NCI-H2171 (cell line): ENCODE measurements around the gene STRN.
"Not testable (repeated sequence)": the region's sequence is repeated elsewhere in the genome, so short reads cannot be mapped to it uniquely, and the experiment has no call there.

ENCODE experiments used
- DNase-seq: peaks from one replicate; lab custom pipeline; 2025; lab: John Stamatoyannopoulos, UW

STRN gene

DNA sequence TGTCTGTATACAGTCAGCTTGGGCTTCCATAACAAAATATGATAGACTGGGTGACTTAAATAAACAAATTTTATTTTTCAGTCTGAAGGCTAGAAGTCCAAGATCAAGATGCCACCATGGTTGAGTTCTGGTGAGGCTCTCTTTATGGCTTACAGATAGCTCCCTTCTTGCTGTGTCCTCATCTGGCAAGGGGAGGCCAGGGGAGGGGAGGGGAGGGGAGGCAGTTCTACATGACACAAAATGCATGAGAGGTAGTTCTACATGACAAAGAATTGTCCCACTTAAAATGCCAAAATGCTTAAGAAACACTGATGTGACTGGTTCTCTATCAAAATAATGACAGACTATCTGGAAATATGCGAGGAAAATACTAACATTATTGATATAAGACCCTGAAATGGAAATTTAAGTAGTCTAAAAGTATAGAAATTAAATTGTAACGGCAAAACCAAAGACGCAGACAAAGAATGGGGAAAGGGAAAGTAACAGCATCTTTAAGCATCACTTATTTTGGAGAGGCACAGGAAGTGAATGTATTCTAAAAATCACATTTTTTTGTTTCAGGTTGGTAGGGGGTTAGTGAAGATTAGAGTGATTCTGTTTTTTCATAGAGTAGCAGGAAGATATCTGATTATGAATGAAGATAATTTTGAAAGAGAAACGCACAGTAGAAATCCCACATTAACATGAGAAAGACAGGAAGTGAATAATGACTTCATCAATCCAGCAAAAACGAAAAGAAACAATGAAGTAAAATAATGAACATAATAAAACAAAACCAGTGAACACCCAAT, 131.4 kb downstream of the STRN start:
- no peak for DNase-seq

DNA sequence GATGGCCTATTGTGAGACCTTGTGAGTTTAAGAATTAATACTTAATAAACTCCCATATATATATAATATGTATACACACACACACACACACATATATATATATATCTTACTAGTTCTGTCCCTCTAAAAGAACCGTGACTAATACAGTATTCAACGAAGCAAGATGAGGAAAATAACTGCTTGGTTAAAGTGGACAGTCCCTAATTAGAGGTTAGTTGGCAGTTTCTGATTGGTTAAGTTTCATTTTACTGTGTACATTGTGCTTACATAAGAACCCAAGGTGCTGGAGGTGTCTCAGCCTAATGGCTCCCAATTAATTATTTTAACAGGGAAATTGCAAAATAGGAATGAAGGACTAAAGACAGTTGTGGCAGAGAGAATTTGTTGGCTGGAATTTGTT, 132.1 kb downstream of the STRN start:
- DNase-seq, result no peak

DNA sequence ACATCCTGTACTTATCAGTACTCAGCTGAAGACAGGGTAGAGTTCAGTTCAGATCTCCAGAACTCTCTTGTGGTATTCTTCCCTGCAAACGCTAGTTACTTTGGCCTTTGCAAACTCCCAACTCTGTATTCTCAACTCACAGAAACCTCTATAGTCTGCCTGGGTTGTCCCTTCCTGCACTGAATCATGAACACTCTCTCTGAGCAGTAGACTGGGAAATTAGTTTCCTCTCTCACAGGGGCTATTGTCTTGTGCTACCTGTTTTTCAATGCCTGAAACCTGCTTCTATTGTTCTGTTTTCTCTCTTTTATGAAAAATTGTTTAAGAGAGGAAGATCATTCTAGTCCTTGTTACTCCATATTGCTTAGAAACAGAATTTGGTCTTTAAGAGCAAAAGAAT, 135.2 kb downstream of the STRN start:
- DNase-seq, result no peak

GRCh38 chr2:36824683-36825082, 141.7 kb downstream of the STRN start:
- DNase-seq, result not testable (repeated sequence)

- DNase-seq, result no peak
These were observed 142.1 kb downstream of the STRN start for GRCh38 chr2:36824273-36824672.

- no peak for DNase-seq
These were observed 142.5 kb downstream of the STRN start for GRCh38 chr2:36823862-36824261.

DNA sequence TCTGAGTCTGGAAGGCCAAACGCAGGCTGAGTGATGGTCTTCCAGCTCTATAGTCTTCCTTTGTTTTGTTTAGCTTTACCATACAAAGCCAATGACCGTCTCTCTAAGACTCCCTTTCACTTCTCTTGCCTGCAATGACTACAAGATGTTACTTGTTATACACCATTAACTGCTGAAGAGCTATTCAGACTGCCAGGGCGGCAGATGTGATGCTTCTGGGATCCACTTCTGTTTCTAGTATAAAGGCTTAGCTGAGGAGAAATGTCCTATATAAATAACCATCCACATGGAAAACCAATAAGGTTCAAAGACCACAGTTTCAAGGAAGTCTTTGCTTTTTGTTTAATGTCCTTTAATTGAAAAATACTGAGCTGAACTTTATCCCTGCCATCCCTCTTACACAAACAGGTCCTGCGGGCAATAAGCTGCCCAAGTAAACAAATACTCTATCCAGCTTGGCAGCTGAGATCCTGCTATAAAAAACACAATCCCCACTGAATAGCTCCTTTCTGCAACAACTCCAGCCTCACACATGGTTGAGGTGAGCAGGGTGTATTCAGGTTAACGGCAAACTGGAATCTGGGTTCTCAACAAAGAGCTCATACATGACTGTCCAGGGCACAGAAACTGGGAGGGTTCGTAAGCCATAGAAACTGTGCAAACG, 145.3 kb downstream of the STRN start:
- no peak for DNase-seq

GRCh38 chr2:36819095-36819711, 147.1 kb downstream of the STRN start:
- no peak for DNase-seq

DNA sequence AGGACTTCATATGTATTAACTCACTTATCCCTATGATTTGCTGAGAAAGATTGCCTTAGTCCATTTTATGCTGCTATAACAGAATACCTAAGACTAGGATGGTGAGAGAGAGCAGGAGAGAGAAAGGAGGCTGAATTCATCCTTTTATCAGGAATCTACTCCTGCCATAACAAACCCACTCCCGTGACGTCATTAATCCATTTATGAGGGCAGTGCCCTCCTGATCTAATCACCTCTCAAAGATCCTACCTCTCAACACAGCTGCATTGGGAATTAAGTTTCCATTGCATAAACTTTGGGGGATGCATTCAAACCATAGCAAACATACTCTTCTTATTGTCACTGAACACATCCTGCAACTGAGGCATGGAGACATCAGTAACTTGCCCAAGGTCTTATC, 147.8 kb downstream of the STRN start:
- DNase-seq, result no peak

DNA sequence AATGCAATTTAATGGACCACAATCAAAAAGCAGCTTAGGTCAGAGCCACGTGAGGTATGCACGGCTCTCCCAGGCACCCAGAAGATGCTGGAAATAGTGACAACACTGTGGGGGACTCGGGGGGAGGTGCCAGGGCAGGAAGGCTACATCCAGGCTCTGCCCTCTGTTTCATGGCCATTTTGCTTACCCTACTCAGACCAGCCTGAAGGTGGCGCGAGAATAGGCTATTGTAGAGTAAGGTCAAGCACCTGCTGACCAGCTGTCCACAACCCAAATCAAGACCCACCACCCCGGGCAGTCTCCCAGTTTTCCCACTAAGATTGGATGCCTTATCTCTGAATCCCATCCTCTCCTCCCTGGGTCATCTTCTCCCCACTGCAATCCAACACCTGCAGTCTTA, 154.1 kb downstream of the STRN start:
- DNase-seq, result no peak

- DNase-seq, result no peak
These were observed 155.3 kb downstream of the STRN start for GRCh38 chr2:36811071-36811470.

DNA sequence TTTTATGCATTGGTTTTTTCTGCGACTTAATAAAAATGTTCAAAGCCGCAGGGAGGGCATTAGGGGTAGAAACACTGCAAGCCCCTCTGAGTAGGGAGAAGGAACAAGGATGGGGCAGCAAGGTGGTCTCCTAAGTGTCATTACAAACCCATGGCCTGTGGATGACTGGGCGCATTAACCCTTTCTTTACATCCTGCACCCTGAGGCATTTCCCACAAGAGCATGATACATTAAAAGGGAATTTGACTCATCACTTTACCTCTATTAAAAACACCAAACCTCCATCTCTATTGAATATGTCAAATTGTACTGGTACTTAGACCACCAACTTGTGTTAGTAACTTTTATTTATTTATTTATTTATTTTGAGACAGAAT, 157.3 kb downstream of the STRN start:
- DNase-seq, result no peak

DNA sequence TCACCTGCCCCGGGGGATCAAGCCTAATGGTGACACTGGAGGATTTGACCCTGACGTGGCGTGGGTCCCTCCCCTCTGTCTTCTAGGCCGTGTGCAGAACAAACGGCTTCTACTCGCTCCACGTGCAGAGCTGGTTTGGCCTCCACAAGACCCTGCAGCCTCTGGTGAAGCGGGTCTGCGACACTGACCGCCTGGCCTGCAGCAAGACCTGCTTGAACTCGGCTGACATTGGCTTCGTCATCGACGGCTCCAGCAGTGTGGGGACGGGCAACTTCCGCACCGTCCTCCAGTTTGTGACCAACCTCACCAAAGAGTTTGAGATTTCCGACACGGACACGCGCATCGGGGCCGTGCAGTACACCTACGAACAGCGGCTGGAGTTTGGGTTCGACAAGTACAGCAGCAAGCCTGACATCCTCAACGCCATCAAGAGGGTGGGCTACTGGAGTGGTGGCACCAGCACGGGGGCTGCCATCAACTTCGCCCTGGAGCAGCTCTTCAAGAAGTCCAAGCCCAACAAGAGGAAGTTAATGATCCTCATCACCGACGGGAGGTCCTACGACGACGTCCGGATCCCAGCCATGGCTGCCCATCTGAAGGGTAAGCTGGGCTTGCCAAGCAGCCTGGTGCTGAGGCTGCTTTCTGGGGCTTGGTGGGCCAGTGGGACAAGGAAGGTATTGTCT, 157.8 kb downstream of the STRN start:
- no peak for DNase-seq

DNA sequence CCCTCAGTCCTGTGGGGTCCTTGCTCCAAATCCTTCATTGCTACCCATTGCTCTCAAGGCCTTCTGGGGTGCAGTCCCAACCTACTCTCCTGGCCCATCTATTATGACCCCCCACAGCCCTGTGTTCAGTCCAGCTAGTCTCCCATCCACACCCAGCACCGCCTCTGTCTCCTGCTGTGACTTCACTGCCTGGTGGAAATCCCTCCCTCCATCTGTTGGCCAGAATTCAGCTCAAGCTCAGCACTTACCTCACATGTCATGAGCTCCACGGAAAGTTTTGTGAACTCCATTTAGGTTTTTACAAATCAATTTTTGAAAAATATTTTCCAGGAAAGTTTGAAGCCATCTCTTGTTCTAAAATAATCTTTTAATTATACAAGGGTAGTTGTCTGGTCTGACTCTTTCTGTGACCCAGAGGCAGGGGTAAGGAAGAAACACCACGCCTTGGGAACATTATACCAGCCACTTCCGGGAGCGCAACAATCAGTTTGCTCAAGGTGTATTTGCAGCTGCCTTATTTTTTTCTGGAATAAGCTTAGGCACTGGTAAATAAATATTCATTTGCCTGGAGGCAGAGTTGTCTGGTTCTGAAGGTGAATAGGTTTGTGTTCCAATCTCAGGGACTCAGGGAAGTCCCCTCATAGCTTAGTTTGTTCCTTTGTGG, 159.0 kb downstream of the STRN start:
- DNase-seq, result no peak

- DNase-seq, result no peak
These were observed 160.6 kb downstream of the STRN start for GRCh38 chr2:36805635-36806224.

- no peak for DNase-seq
These were observed 163.4 kb downstream of the STRN start for GRCh38 chr2:36802952-36803351.

DNA sequence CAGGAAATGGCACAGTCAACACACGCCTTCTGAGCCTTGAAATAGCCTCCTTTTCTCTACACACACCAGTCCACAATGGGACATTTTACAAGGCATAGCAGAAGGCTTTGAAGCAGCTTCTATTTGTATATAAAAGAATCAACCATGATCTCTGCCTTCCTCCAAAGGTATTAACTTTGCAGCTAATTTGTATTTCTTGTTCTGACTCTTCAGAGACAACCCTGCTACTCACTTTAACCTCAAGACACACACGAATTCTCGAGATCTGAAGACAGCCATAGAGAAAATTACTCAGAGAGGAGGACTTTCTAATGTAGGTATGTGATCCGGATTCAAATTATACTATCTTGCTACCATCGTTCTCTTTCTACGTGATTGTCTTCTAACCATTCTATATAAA, 165.2 kb downstream of the STRN start:
- DNase-seq, result no peak

DNA sequence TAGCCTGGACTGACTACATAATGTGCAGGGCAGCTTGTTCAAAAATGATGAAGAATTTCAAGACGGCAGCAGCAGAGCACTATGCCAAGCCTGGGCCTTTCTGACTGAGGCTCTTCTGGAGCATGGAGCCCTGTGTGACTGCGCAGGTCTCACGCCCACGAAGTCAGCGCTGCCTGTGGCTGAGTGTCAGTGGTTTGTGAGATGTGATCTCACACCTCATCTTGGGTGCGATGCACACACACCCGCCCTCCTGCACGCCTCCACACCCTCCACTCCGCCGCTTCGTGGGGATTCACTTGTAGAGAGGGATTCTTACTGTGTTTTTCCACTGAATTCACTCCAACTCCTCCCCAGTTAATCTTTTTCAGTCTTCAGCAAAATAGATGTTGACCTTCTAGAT, 166.0 kb downstream of the STRN start:
- no peak for DNase-seq

DNA sequence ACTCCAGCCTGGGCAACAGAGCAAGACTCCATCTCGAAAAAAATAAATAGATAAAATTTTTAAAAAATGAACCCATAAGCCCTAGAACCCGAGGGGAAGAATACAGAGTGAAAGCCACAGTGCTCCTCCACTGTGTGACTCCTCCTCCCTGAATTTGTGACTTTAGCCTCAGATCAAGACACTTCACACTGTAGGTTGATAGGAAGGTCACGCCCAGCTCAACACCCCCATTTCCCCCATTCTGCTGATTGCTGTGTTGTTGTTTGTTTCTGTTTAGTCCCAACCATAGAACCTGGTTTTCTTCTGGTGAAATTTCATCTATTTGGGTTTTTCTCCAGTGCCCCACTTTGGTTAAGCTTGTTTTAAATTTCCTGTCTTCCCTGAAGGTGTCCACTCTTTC, 167.6 kb downstream of the STRN start:
- no peak for DNase-seq

- DNase-seq, result no peak
These were observed 168.8 kb downstream of the STRN start for GRCh38 chr2:36797324-36798070.
